GM18519 (cell line): ENCODE data around the gene HS6ST2.

Source experiments
- ATAC-seq: cut with Tn5 transposase; IDR thresholded peaks from one replicate; pipeline ENCODE4 v1.9.1; 2021; ENCODE audit warnings: mild to moderate bottlenecking, moderate library complexity; ENCODE audit not compliant: unreplicated experiment, low FRiP score

The HS6ST2 gene

GRCh38 chrX:132807411-132808030, 150.9 kb downstream of the HS6ST2 start:
- ATAC-seq: no peak

- no peak for ATAC-seq
These were observed 156.4 kb downstream of the HS6ST2 start for GRCh38 chrX:132802033-132802432.

GRCh38 chrX:132795181-132795580, 163.2 kb downstream of the HS6ST2 start:
- no peak for ATAC-seq

- ATAC-seq: no peak
These were observed 166.7 kb downstream of the HS6ST2 start for GRCh38 chrX:132791714-132792113.

- no peak for ATAC-seq
These were observed 168.1 kb downstream of the HS6ST2 start for GRCh38 chrX:132790329-132790728.

- no peak for ATAC-seq
These were observed 172.2 kb downstream of the HS6ST2 start for GRCh38 chrX:132786217-132786616.

GRCh38 chrX:132778917-132779316, 179.5 kb downstream of the HS6ST2 start:
- ATAC-seq: no peak

GRCh38 chrX:132776486-132777210, 181.8 kb downstream of the HS6ST2 start:
- ATAC-seq: no peak

- ATAC-seq: no peak
These were observed 183.1 kb downstream of the HS6ST2 start for GRCh38 chrX:132775263-132775823.

GRCh38 chrX:132774010-132774714, 184.3 kb downstream of the HS6ST2 start:
- ATAC-seq: no peak

- no peak for ATAC-seq
These were observed 188.8 kb downstream of the HS6ST2 start for GRCh38 chrX:132769609-132770008.

- no peak for ATAC-seq
These were observed 192.0 kb downstream of the HS6ST2 start for GRCh38 chrX:132766452-132766851.

GRCh38 chrX:132763528-132763927, 194.9 kb downstream of the HS6ST2 start:
- ATAC-seq: no peak

- ATAC-seq: no peak
These were observed 199.7 kb downstream of the HS6ST2 start for GRCh38 chrX:132758759-132759158.

GRCh38 chrX:132757066-132757623, 201.3 kb downstream of the HS6ST2 start:
- ATAC-seq: no peak

- no peak for ATAC-seq
These were observed 202.0 kb downstream of the HS6ST2 start for GRCh38 chrX:132756439-132756838.

- no peak for ATAC-seq
These were observed 207.3 kb downstream of the HS6ST2 start for GRCh38 chrX:132751063-132751690.

- ATAC-seq: no peak
These were observed 207.9 kb downstream of the HS6ST2 start for GRCh38 chrX:132750331-132751062.

GRCh38 chrX:132749406-132749805, 209.0 kb downstream of the HS6ST2 start:
- no peak for ATAC-seq

- ATAC-seq: no peak
These were observed 209.5 kb downstream of the HS6ST2 start for GRCh38 chrX:132748909-132749308.
